Measurements from ENCODE around the gene LCN1. TPM values are rescaled to one million over a fixed set of nuclear protein-coding genes. Genes with fewer than 3 reads are reported as not detected.

Gene LCN1
- total RNA-seq, 4 donors from 2014 or later: not detected

- Histone ChIP-seq H3K4me3 (no peak within 1 kb of the TSS), H3K36me3 (no peaks in the 10 kb centered on the region), H3K9me3 (no peaks in the 10 kb centered on the region), H3K27ac (no peak within 1 kb of the TSS), H3K27me3 (peaks cover 41% of the 10 kb centered on the region), H3K4me1 (no peaks in the 10 kb centered on the region)
- 83% methylated on average over 1 of the region's 20 CpGs for WGBS
- no peak for TF ChIP-seq POLR2AphosphoS5 (IDR thresholded peaks at IDR 0.05)
- TF ChIP-seq POLR2A (IDR thresholded peaks at IDR 0.05): no peak
- TF ChIP-seq EP300 (IDR thresholded peaks at IDR 0.05): no peak
- no peak for TF ChIP-seq CTCF (IDR thresholded peaks at IDR 0.05)
- DNase-seq (ENCODE audit: low spot score in 2 of 2): peak; percentile 40 to 70
These were observed 40.4 kb downstream of the LCN1 start, which contains the start of gene PAEP for GRCh38 chr9:135561391-135562234. PAEP (plus strand) TSS chr9:135561756.

- Histone ChIP-seq H3K4me3 (no peak overlapping the region), H3K9me3 (no peaks in the 10 kb centered on the region), H3K27ac (no peak overlapping the region), H3K4me1 (no peaks in the 10 kb centered on the region), H3K27me3 (peaks cover 42% of the 10 kb centered on the region), H3K36me3 (no peaks in the 10 kb centered on the region)
- TF ChIP-seq CTCF (IDR thresholded peaks at IDR 0.05): no peak
- no peak for TF ChIP-seq POLR2AphosphoS5 (IDR thresholded peaks at IDR 0.05)
- no peak for TF ChIP-seq POLR2A (IDR thresholded peaks at IDR 0.05)
- no peak for TF ChIP-seq EP300 (IDR thresholded peaks at IDR 0.05)
- 90% methylated on average over 13 of the region's 17 CpGs for WGBS
- DNase-seq (ENCODE audit: low spot score in 2 of 2): no peak
These were observed 41.0 kb downstream of the LCN1 start for GRCh38 chr9:135562235-135562745.

- Histone ChIP-seq H3K9me3 (no peaks in the 10 kb centered on the region), H3K27ac (no peak overlapping the region), H3K4me3 (no peak overlapping the region), H3K36me3 (no peaks in the 10 kb centered on the region), H3K4me1 (no peaks in the 10 kb centered on the region), H3K27me3 (peaks cover 46% of the 10 kb centered on the region)
- 74% methylated on average over 1 of the region's 1 CpG for WGBS
- TF ChIP-seq POLR2AphosphoS5 (IDR thresholded peaks at IDR 0.05) (no peak), POLR2A (IDR thresholded peaks at IDR 0.05) (no peak), EP300 (IDR thresholded peaks at IDR 0.05) (no peak), CTCF (IDR thresholded peaks at IDR 0.05) (no peak)
- DNase-seq (ENCODE audit: low spot score in 2 of 2): no peak
These were observed 41.8 kb downstream of the LCN1 start for GRCh38 chr9:135563039-135563476.

- H3K27me3 ChIP-seq: peaks cover 48% of the 10 kb centered on the region
- H3K27ac ChIP-seq: no peak overlapping the region
- H3K4me1 ChIP-seq: no peaks in the 10 kb centered on the region
- 72% methylated on average over 12 of the region's 12 CpGs for WGBS
- no peaks in the 10 kb centered on the region for H3K9me3 ChIP-seq
- no peak for DNase-seq (ENCODE audit: low spot score in 2 of 2)
- no peak for TF ChIP-seq POLR2AphosphoS5 (IDR thresholded peaks at IDR 0.05)
- TF ChIP-seq EP300 (IDR thresholded peaks at IDR 0.05): no peak
- TF ChIP-seq POLR2A (IDR thresholded peaks at IDR 0.05): no peak
- no peak for TF ChIP-seq CTCF (IDR thresholded peaks at IDR 0.05)
- H3K4me3 ChIP-seq: no peak overlapping the region
- H3K36me3 ChIP-seq: no peaks in the 10 kb centered on the region
These were observed 42.6 kb downstream of the LCN1 start for GRCh38 chr9:135563858-135564257.

- no peak overlapping the region for H3K27ac ChIP-seq
- H3K36me3 ChIP-seq: no peaks in the 10 kb centered on the region
- 54% methylated on average over 5 of the region's 9 CpGs for WGBS
- H3K9me3 ChIP-seq: no peaks in the 10 kb centered on the region
- peaks cover 45% of the 10 kb centered on the region for H3K27me3 ChIP-seq
- H3K4me1 ChIP-seq: no peaks in the 10 kb centered on the region
- no peak for DNase-seq (ENCODE audit: low spot score in 2 of 2)
- no peak overlapping the region for H3K4me3 ChIP-seq
- no peak for TF ChIP-seq POLR2A (IDR thresholded peaks at IDR 0.05)
- TF ChIP-seq EP300 (IDR thresholded peaks at IDR 0.05): no peak
- TF ChIP-seq CTCF (IDR thresholded peaks at IDR 0.05): no peak
- TF ChIP-seq POLR2AphosphoS5 (IDR thresholded peaks at IDR 0.05): no peak
These were observed 43.9 kb downstream of the LCN1 start for GRCh38 chr9:135565141-135565628.

Measured in suprapubic skin (tissue), 4 donors.